Keratinocyte (primary cell): ENCODE measurements around the gene CD276. TPM values are rescaled to one million over a fixed set of nuclear protein-coding genes. Genes with fewer than 3 reads are reported as not detected.

Experiments
- DNase-seq: peaks from one replicate; pipeline ENCODE4 v3.0.0-alpha.2; 2011; ENCODE audit warnings: low read depth, missing footprints, low spot score
- FAIRE-seq: peaks from 2 replicates; lab custom pipeline; 2011; peaks lifted over from hg19 to GRCh38; lab: Jason Lieb, UNC
- H2AFZ ChIP-seq: 2 replicates; pipeline ENCODE4 v1.6.0; 2012; ENCODE audit warnings: low read length, control low read depth, inconsistent platforms; ENCODE audit not compliant: control insufficient read depth
- H3K27ac ChIP-seq: 2 replicates; pipeline ENCODE4 v1.5.1; 2011; ENCODE audit warnings: low read length; ENCODE audit not compliant: control insufficient read depth, insufficient read depth
- H3K27me3 ChIP-seq: 3 replicates; pipeline ENCODE4 v1.6.0; 2011; ENCODE audit warnings: low read length; ENCODE audit not compliant: control insufficient read depth, insufficient read depth; ENCODE audit errors: extremely low read depth
- H3K36me3 ChIP-seq, 2 experiments: 2 replicates in 1 of 2; 3 replicates in 1 of 2; pipeline ENCODE4 v1.5.1; 2011; ENCODE audit warnings: low read length in 2 of 2, mild to moderate bottlenecking in 1 of 2; ENCODE audit not compliant: control insufficient read depth in 2 of 2, insufficient read depth in 2 of 2; ENCODE audit errors: extremely low read depth in 1 of 2
- H3K4me1 ChIP-seq: 3 replicates; pipeline ENCODE4 v1.5.1; 2011; ENCODE audit warnings: low read length; ENCODE audit not compliant: control insufficient read depth, insufficient read depth; ENCODE audit errors: extremely low read depth
- H3K4me2 ChIP-seq: 3 replicates; pipeline ENCODE4 v1.6.0; 2011; ENCODE audit warnings: low read depth, low read length; ENCODE audit not compliant: control insufficient read depth, insufficient read depth; ENCODE audit errors: extremely low read depth
- H3K4me3 ChIP-seq, 3 experiments: fragments of 200-600 bp in 1 of 3; sonication (generic) in 1 of 3; 2 replicates in 2 of 3; 3 replicates in 1 of 3; pipeline ENCODE4 v1.5.1; 2011 to 2016; ENCODE audit warnings: low read length in 3 of 3, mild to moderate bottlenecking in 3 of 3, control low read depth in 2 of 3, inconsistent platforms in 1 of 3, low read depth in 1 of 3, mixed read lengths in 1 of 3, mixed run types in 1 of 3, moderate library complexity in 1 of 3; ENCODE audit not compliant: control insufficient read depth in 2 of 3, insufficient read depth in 2 of 3; ENCODE audit errors: extremely low read depth in 1 of 3
- H3K79me2 ChIP-seq: 2 replicates; pipeline ENCODE4 v1.6.0; 2012; ENCODE audit warnings: low read length; ENCODE audit not compliant: control insufficient read depth, insufficient read depth
- H3K9ac ChIP-seq: 3 replicates; pipeline ENCODE4 v1.6.0; 2011; ENCODE audit warnings: low read length; ENCODE audit not compliant: control insufficient read depth, insufficient read depth; ENCODE audit errors: extremely low read depth
- H3K9me1 ChIP-seq: 3 replicates; pipeline ENCODE4 v1.6.0; 2011; ENCODE audit warnings: low read length; ENCODE audit not compliant: control insufficient read depth, insufficient read depth; ENCODE audit errors: extremely low read depth
- H3K9me3 ChIP-seq: 2 replicates; pipeline ENCODE4 v1.5.1; 2012; ENCODE audit warnings: low read depth, low read length; ENCODE audit not compliant: control insufficient read depth
- H4K20me1 ChIP-seq: 3 replicates; pipeline ENCODE4 v1.6.0; 2011; ENCODE audit warnings: low read length; ENCODE audit not compliant: control insufficient read depth, insufficient read depth; ENCODE audit errors: extremely low read depth
- EZH2 ChIP-seq: IDR thresholded peaks from one replicate; pipeline ENCODE4 v1.6.1; 2012; ENCODE audit warnings: inconsistent platforms, mild to moderate bottlenecking, low read length, moderate library complexity
- dilution Hi-C: fragments of 300-500 bp; cut with MboI; formaldehyde crosslinking; loops from one replicate; pipeline ENCODE4 v1.7.0; 2020; ENCODE audit warnings: low sequenced_read_pairs; ENCODE audit not compliant: extremely low pct_ligation_motif_present
- polyA plus RNA-seq, 5 experiments: library from polyadenylated mRNA; depleted of rRNA in 3 of 5; stranded (reverse) in 3 of 5; stranded (forward) in 1 of 5; unstranded in 1 of 5; fragments of >200 nt; gene quantifications; 1 replicate in 1 of 5; 2 replicates in 3 of 5; 3 replicates in 1 of 5; pipeline versions ENCODE4 v1.2.1 to v1.2.3, GENCODE V29; 2011 to 2012; ENCODE audit warnings: missing spikeins in 2 of 5, low read depth in 1 of 5, low replicate concordance in 1 of 5
- TF ChIP-seq, protein P1 (sequence below), 3 experiments: IDR thresholded peaks in 1 of 3; conservative IDR thresholded peaks in 1 of 3; optimal IDR thresholded peaks in 1 of 3; 2 replicates in 2 of 3; 3 replicates in 1 of 3; pipeline versions ENCODE3 to v1.5.1; 2011; ENCODE audit warnings: low read length in 3 of 3, mild to moderate bottlenecking in 3 of 3, moderate library complexity in 2 of 3, control low read depth in 1 of 3, inconsistent platforms in 1 of 3; ENCODE audit not compliant: insufficient read depth in 2 of 3; ENCODE audit errors: extremely low read depth in 1 of 3

The CD276 gene
- polyA plus RNA-seq, 1 donor (not counting 4 experiments of a cell fraction or from before 2014, with no cell fraction given) = 62.9 TPM

DNA sequence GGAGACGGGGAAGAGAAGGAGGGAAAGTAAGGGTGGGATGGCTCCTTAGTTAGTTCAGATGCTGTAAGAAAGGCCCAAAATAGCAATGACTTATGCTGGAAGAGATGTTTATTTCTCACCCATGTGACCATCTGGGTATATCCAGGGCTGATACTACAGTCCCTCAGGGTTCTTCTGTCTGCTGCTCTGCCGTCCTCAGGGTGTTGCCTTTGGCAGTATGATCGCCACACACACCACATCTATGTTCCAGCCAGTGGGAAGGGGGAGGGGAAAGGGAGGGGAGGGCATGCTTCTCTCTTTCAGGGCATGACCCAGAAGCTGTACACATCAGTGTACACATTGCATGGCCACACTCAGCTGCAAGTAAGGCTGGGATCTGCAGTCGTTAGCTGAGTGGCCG, 10.2 kb downstream of the CD276 start:
- no peak for FAIRE-seq
- H3K4me1 ChIP-seq = peaks cover 69% of the 10 kb centered on the region
- TF ChIP-seq, protein P1, sequence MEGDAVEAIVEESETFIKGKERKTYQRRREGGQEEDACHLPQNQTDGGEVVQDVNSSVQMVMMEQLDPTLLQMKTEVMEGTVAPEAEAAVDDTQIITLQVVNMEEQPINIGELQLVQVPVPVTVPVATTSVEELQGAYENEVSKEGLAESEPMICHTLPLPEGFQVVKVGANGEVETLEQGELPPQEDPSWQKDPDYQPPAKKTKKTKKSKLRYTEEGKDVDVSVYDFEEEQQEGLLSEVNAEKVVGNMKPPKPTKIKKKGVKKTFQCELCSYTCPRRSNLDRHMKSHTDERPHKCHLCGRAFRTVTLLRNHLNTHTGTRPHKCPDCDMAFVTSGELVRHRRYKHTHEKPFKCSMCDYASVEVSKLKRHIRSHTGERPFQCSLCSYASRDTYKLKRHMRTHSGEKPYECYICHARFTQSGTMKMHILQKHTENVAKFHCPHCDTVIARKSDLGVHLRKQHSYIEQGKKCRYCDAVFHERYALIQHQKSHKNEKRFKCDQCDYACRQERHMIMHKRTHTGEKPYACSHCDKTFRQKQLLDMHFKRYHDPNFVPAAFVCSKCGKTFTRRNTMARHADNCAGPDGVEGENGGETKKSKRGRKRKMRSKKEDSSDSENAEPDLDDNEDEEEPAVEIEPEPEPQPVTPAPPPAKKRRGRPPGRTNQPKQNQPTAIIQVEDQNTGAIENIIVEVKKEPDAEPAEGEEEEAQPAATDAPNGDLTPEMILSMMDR (optimal IDR thresholded peaks at IDR 0.05 in 1 of 3, IDR thresholded peaks at IDR 0.05 in 1 of 3, conservative IDR thresholded peaks at IDR 0.05 in 1 of 3; ENCODE audit: extremely low read depth in 1 of 3, insufficient read depth in 2 of 3, low read length in 3 of 3) = no peak
- TF ChIP-seq EZH2 = no peak
- no peaks in the 10 kb centered on the region for H3K9me3 ChIP-seq
- no peak overlapping the region for H3K27ac ChIP-seq
- H2AFZ ChIP-seq = no peak overlapping the region
- no peaks in the 10 kb centered on the region for H3K9me1 ChIP-seq
- H3K4me3 ChIP-seq = no peak overlapping the region
- no peak overlapping the region for H3K4me2 ChIP-seq
- dilution Hi-C loops = loop anchor here (25.0 kb wide), 1 partner anchor 107 kb away; no protein-coding TSS in a partner anchor
- H4K20me1 ChIP-seq = no peaks in the 10 kb centered on the region
- H3K9ac ChIP-seq = no peak overlapping the region
- H3K36me3 ChIP-seq = peaks cover 8 to 27% of the 10 kb centered on the region in 2 experiments
- no peaks in the 10 kb centered on the region for H3K27me3 ChIP-seq
- H3K79me2 ChIP-seq = peaks cover 78% of the 10 kb centered on the region
- no peak for DNase-seq

DNA sequence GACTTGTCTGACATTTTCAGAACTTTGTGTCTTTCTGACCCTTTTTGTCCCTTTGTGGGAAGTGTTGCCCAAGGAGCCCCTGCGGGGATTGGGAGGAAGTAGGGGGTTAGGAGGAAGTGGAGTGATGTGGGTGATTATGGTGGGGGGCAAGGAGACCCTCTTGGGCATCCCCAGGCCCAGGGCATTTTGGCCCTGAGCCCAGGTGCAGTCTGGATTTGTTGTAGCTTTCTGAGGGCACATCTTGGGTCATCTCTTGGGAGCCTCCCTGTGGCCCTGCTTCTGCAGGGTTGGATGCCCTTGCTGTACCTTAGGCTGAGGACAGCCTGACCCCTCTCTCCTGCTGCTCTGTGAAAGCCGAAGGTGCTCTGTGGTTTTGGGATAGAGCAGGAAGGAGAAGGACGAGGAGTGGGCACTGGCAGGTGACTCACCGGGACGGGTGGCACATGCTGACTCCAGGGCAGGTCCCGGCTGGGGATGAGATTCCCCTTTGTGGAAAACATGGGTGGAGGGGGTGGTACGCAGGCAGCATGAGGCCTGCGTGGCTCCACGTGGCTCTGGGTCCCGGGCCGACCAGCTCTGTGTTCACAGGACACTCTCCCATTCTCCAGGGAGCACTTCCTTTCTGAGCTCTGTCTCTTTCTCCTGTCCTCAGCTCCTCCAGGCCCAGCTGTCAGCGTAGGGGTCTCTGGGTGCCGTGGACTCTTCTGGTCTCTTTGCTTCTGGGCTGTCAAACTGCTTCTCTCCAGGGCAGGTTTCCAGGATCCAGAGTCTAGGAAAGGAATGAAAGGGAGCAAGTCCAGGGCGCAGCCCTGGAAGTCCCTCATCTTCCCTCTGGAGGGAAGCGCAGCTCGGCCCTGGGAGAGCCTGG, 11.8 kb downstream of the CD276 start:
- Histone ChIP-seq H3K36me3 (peaks cover 12 to 28% of the 10 kb centered on the region in 2 experiments), H3K9me3 (no peaks in the 10 kb centered on the region), H3K9ac (peak overlapping the region; percentile 52), H3K4me1 (peaks cover 57% of the 10 kb centered on the region), H3K79me2 (peaks cover 71% of the 10 kb centered on the region), H3K27ac (peak overlapping the region; percentile 65), H2AFZ (no peak overlapping the region), H3K4me2 (peak overlapping the region; percentile 73), H3K4me3 (peak overlapping the region in 1 of 3 experiments; percentile 8), H3K9me1 (no peaks in the 10 kb centered on the region), H3K27me3 (no peaks in the 10 kb centered on the region), H4K20me1 (peaks cover 3% of the 10 kb centered on the region)
- dilution Hi-C loops = loop anchor here (25.0 kb wide), 1 partner anchor 109 kb away; no protein-coding TSS in a partner anchor
- no peak for DNase-seq
- TF ChIP-seq EZH2 = no peak
- TF ChIP-seq, protein P1 (optimal IDR thresholded peaks at IDR 0.05 in 1 of 3, IDR thresholded peaks at IDR 0.05 in 1 of 3, conservative IDR thresholded peaks at IDR 0.05 in 1 of 3; ENCODE audit: extremely low read depth in 1 of 3, insufficient read depth in 2 of 3, low read length in 3 of 3) = no peak
- FAIRE-seq = peak; percentile 74
